ES-I3 (cell line): Measurements from ENCODE around the gene PLPP2.

ENCODE experiments used
- H3K36me3 ChIP-seq: 2 replicates; pipeline ENCODE4 v1.6.1; 2013; ENCODE audit warnings: mild to moderate bottlenecking, low read length, control low read depth, moderate library complexity; ENCODE audit not compliant: insufficient read depth
- H3K4me1 ChIP-seq: 2 replicates; pipeline ENCODE4 v1.6.1; 2013; ENCODE audit warnings: mild to moderate bottlenecking, control low read depth, low read length; ENCODE audit not compliant: insufficient read depth
- H3K9ac ChIP-seq: 2 replicates; pipeline ENCODE4 v1.6.1; 2013; ENCODE audit warnings: low read depth, mild to moderate bottlenecking, low read length, moderate library complexity
- H3K9me3 ChIP-seq: 2 replicates; pipeline ENCODE4 v1.6.1; 2013; ENCODE audit warnings: mild to moderate bottlenecking, low read length, moderate library complexity; ENCODE audit not compliant: control insufficient read depth, insufficient read depth

The PLPP2 gene

DNA sequence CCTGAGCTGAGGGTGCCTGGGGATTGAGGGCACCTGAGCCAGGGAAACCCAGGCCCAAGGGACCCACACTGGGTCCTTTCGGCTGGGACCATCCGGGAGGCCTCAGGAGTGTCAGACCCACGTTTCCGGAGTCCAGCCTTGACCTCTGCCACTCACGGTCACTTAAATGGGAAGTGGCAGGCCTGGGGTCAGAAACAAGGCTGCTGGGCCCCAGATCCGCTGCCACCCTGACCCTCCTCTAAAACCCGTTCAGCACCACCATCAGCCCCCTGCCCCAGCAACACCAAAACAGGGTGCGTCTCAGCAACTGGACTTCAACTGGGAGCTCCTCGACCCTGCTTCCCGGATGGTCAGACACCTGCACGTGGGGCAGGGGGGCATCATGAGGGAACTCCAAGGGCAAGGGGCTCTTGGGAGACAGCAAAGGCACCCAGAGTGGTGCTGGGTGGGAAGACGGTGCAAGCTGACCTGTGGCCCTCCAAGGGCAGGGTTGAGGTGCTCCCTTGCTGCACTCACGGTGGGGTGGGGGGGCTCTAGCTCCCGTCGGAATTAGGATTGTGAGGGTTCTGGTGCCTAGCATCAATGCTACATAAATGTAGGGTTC lies 1.2 kb upstream of the PLPP2 start:
- no peaks in the 10 kb centered on the region for H3K9me3 ChIP-seq
- no peak overlapping the region for H3K9ac ChIP-seq
- peaks cover 20% of the 10 kb centered on the region for H3K4me1 ChIP-seq
- H3K36me3 ChIP-seq: no peaks in the 10 kb centered on the region

DNA sequence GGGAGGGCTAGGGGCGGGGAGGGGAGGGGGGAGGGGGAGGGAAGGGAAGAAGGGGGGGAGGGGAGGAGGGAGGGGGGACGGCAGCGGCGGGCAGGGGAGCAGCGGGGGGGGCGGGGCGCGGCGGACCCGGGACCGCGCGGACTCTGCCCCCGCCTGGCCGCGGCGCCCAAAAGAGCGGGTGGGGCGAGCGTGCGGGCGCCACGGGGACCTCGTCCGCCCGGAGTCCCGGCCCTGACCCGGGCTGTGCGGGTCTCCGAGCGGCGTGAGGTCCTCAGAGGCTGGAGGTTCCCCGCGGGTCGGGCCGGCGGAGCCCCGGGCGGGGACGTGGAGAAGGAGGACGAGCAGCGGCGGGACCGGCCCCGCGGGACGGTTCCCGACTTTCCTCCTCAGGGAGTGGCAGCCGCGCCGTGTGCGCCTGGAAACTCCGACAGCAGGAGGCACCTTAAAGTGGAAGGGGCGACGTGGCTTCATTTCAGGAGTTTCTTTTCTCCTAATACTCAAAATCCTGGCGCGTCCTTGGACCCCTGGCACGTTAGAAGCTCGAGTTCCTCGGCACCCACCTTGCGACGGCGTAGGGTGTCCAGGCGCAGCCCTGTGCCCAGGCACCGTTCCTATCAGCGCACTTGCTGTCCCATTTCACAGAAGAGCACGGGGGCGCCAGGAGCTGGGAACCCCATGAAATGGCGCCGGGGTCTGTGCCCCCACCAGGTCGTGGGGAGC lies 518 bp upstream of the PLPP2 start:
- Histone ChIP-seq H3K9ac (no peak overlapping the region), H3K4me1 (peaks cover 20% of the 10 kb centered on the region), H3K9me3 (no peaks in the 10 kb centered on the region)

DNA sequence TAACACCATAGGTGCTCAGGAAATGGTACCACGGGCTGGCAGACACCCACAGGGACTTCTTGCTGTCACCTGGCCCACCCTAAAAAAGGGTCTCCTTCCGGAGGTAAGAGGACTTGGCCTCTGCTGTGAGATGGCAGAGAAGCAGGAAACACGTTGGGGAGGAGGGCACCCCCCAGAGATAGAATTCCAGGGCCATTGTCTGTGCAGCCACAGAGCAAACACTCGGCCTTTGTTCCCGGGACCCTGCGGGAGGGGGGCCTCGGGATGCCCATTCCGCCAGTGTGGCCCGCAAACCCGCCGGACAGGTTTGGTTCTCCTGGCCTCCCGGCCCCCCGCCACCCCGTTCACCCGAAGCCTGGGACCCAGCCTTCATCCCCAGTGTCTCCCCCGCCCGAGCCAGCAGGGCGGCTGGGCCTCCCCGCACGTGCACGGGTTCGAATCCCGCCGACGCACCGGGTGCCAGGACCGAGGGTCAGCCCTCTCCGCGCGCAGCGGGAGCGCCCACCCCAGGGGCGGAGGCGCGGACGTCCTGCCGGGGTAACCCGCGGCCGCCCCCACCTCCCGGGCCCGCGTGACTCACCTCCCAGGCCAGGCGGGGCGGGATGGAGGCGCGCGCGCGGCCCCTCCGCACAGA lies 714 bp downstream of the PLPP2 start:
- Histone ChIP-seq H3K36me3 (no peaks in the 10 kb centered on the region; the same call in 1 of the 2 replicates), H3K9ac (peak overlapping the region; percentile 73), H3K4me1 (peaks cover 20% of the 10 kb centered on the region), H3K9me3 (no peaks in the 10 kb centered on the region)

More for the DNA sequence above, 518 bp upstream of the PLPP2 start:
- H3K36me3 ChIP-seq: no peaks in the 10 kb centered on the region; the same call in 1 of the 2 replicates

DNA sequence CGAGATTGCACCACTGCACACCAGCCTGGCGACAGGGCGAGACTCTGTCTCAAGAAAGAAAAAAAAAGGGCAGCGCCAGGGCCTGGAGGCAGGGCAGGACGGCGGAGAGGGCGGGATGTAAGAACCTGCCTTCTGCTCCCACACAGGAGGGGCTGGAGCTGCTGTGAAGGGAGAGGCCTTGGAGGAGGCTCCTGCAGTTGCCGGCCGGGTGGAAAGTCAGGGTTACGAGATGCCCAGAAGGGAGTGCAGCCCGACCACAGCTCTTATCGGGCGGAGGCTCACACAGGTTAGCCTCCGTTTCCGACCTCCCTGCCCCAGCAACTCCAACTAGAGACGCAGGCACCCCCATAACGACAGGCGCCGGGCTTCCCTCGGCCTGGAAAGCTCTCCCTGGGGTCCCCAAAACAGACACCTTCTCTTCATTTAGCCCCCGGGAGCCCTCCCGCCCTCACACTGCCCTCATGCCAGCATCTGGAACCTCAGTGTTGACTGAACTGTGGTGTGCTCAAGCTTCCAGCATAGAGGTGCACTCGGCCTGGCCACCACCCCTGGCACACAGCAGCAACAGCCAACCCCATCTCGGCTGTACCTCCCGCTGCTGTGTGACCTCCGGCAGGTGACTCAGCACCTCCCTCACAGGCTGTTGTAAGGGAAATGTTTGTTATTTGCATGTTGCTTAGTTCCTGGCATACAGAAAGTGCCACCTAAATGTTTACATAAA lies 1.4 kb downstream of the PLPP2 start:
- Histone ChIP-seq H3K36me3 (no peaks in the 10 kb centered on the region; the same call in 1 of the 2 replicates), H3K9me3 (no peaks in the 10 kb centered on the region), H3K9ac (peak overlapping the region; percentile 73), H3K4me1 (peaks cover 17% of the 10 kb centered on the region)

DNA sequence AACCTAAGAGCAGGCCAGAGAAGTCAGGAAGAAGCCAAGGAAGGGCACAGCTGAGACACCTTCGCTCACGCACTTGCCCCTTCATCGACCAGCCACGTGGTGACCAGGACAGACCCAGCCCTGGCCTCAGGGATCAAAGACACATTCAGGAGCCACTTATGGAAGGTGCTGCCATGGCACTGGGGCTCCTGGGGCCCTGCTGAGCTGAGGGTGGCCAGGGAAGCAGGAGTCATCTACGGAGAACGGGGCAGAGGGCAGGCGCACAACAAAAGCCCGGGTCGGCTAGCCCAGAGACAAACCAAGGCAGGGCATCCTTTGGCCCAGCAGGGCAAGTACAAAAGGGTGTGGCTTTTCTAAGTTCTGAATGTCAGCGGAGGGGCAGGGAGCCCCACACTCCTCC lies 2.3 kb downstream of the PLPP2 start:
- peaks cover 17% of the 10 kb centered on the region for H3K4me1 ChIP-seq
- no peaks in the 10 kb centered on the region; the same call in 1 of the 2 replicates for H3K36me3 ChIP-seq
- H3K9ac ChIP-seq: no peak overlapping the region; the same call in 1 of the 2 replicates
- H3K9me3 ChIP-seq: no peaks in the 10 kb centered on the region

DNA sequence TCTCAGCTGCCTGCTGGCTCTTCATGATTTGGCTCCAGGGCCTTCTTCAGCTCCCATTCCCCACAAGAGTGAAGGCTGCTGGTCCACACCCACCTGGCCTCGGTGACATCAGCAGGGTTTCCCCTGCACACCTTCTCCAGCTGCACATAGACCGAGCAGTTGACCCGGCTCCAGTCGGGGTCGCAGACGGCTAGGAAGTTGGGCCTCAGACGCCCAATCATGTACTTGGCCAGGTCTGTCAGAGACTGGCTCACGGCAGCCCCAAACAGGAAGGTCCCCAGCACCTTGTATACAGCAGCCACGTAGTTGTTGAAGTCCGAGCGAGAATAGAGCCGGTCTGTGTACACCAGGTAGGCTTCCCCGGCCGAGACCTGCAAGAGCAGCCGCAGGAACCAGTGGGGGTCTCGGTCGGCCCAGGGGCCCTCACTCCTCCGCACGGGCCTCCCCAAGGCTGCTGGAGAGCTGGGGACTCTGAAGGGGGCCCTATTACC lies 3.8 kb downstream of the PLPP2 start:
- peaks cover 6% of the 10 kb centered on the region; the same call in 1 of the 2 replicates for H3K36me3 ChIP-seq
- no peaks in the 10 kb centered on the region for H3K9me3 ChIP-seq
- H3K4me1 ChIP-seq: peaks cover 17% of the 10 kb centered on the region
- H3K9ac ChIP-seq: no peak overlapping the region

DNA sequence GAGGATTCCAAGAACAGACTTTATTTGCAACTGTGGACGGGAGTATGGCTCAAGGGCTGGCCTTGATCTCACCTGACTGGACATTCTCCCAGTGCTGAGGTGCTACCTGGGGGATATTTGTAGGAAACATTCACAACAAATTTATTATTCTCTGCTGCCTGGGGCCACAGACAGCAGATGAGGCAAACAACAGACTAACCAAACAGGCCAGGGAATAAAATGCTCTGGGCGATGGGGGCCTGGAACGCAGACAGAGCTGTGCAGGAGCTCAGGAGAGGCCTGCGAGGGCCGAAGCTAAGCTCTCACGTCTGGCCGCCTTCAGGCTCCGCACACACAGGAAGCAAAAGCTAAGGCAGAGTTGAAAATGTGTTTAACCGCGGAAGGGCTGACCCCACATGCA lies 7.8 kb downstream of the PLPP2 start:
- Histone ChIP-seq H3K36me3 (peaks cover 6% of the 10 kb centered on the region; the same call in 1 of the 2 replicates), H3K9ac (no peak overlapping the region), H3K9me3 (no peaks in the 10 kb centered on the region), H3K4me1 (peaks cover 4% of the 10 kb centered on the region)

DNA sequence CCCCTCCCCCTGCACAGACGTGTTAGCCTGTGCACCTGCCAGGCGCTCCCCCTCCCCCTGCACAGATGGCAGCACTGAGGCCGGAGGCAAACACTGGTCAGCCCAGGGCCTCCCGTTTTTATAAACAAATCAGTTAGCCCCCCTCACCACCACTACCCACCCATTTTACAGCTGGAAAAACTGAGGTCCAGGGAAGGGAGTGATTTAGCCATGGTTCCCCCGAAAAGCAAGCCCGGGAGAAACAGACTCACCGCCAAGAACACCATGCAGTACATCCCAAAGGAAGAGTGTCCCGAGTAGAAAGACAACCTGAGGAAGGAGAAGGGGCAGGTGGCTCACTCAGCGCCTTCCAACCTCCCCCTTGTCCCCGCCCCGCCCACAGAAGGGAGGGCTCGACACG lies 8.7 kb downstream of the PLPP2 start:
- Histone ChIP-seq H3K9ac (no peak overlapping the region), H3K36me3 (peaks cover 6% of the 10 kb centered on the region; the same call in 1 of the 2 replicates), H3K4me1 (no peaks in the 10 kb centered on the region), H3K9me3 (no peaks in the 10 kb centered on the region)

DNA sequence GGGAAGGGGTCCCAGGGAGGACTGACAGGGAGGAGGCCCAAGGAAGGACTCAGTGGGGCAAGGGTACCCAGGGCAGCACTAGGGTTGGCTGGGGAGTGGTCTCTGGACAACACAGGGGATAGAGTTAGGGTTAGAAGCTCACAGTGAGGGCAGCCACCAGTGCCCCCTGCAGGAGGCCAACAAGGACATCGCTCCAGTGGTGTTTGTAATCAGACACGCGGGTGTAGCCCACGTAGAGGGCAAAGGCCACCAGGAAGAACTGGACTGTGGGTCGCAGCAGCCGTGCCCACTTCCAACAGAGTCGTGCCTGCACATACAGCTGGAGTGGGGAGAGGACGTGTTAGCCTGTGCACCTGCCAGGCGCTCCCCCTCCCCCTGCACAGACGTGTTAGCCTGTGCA lies 9.2 kb downstream of the PLPP2 start:
- no peak overlapping the region for H3K9ac ChIP-seq
- peaks cover 3% of the 10 kb centered on the region; the same call in 1 of the 2 replicates for H3K4me1 ChIP-seq
- H3K9me3 ChIP-seq: no peaks in the 10 kb centered on the region
- peaks cover 6% of the 10 kb centered on the region; the same call in 1 of the 2 replicates for H3K36me3 ChIP-seq

DNA sequence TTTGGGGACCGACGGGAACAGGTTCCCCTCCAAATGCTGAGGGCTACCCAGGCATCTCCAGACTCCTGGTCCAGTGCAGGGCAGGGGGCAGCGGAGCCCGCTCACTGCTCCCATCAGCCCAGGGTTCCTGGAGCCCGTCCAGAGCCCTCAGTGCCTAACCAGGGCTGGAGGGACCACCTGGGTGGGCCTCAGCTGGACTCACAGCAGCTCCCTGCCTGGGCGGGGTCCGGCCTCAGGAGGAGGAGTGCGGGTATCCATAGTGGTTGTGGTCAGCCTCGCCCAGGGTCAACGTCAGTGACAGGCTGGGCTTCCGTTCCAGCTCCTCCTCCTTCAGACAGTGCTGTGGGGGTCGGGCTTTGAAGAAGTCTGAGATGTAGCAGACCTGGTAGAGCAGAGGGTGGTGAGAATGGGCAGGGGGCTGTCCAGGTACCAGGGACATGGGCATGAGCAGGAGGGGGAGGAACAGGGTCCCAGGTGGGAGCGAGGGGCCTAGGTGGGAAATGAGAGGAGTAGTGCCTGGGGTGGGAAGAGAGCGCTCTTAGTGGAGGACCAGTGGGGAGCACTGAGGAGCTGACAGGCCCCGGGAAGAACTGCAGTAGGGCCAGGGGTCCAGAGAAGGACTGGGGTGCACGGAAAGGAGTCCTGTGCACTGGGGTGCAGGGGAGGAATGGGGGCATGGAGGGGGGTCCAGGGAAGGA lies 9.9 kb downstream of the PLPP2 start:
- Histone ChIP-seq H3K4me1 (peaks cover 3% of the 10 kb centered on the region; the same call in 1 of the 2 replicates), H3K9me3 (no peaks in the 10 kb centered on the region), H3K36me3 (peaks cover 6% of the 10 kb centered on the region; the same call in 1 of the 2 replicates), H3K9ac (no peak overlapping the region)

DNA sequence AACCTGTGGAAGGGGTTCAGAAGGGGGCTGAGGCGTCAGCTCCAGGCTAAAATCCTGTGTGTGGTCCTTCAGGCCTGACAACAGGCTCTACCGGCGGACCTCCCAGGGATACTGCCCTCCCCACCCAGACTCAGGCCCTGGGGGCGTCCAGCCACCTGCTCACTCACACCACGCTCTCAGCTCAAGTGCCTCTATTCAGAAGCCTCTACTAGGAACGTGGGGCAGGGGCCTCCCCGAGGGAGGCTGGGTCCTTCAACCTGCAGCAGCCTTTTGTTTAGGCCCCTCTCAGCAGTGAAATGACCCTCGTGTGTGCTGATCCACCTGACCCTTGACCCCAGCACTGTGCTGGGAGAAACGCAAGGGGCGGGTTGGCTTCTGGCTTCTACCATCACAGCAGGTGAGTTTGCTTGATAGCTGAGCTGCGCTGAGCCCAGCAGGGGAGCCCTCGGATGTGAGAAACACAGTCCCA lies 10.6 kb downstream of the PLPP2 start:
- peaks cover 6% of the 10 kb centered on the region; the same call in 1 of the 2 replicates for H3K36me3 ChIP-seq
- no peak overlapping the region for H3K9ac ChIP-seq
- peaks cover 3% of the 10 kb centered on the region; the same call in 1 of the 2 replicates for H3K4me1 ChIP-seq
- no peaks in the 10 kb centered on the region for H3K9me3 ChIP-seq

DNA sequence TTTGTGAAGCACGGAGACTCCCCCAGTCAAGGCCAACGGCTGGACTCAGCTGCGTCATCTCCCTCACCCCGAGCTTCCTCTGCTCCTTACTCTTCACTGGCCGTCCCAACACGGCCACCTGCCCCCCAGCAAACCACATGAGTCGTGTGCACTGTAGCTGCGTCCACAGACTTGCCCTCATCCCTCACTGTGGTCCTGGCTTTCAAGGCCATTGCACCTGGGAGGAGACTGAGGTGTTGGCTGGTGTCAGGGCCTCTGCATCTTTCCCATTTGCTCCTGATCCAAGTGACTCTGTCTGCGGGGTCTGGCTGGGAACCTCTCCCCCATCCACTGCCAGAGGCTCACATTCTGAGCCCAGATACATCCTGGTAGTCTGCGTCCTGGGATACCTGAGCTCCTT lies 11.5 kb downstream of the PLPP2 start:
- Histone ChIP-seq H3K9me3 (no peaks in the 10 kb centered on the region), H3K4me1 (peaks cover 3% of the 10 kb centered on the region; the same call in 1 of the 2 replicates), H3K9ac (no peak overlapping the region), H3K36me3 (peaks cover 6% of the 10 kb centered on the region; the same call in 1 of the 2 replicates)

DNA sequence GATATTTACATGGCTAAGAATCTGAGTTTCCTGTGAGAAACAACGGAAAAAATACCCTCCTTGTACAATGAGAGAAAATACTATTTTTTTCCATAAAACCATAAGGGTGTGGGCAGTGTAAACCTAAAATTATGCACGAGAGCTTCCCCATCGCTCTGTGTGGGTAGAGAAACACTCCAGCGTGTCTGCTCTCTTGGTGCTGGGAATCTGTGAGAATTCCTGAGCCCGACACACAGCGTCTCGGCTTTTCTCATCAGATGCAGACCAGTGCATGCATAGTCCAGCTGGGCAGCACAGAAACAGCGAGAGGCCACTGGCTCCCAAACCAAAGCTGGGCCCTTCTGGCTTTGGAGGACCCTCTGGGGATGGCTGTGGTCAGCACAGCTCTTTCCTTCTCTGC lies 12.0 kb downstream of the PLPP2 start:
- Histone ChIP-seq H3K4me1 (peaks cover 3% of the 10 kb centered on the region; the same call in 1 of the 2 replicates), H3K36me3 (peaks cover 6% of the 10 kb centered on the region; the same call in 1 of the 2 replicates), H3K9ac (no peak overlapping the region), H3K9me3 (no peaks in the 10 kb centered on the region)
